ENCODE data around the gene HOXD11.

DNA sequence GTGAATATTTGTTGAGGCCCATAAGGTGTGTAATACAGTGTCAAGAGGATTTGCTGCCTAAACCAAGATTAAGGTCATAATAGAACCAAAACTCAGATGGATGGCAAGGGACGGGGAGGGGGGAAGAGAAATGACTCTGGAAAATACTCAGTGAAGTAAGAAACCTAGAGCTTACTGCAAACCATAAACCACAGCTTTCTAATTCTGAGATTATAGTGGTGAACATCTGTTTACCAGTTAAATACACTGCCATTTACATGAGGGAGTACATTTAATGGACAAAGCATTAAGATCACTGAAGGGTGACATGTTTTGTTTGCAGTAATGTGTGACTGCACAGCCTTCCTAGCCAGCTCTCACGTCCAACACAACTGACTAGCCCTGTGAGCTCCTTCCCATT is 43.1 kb upstream of the HOXD11 start:
- TF ChIP-seq, protein P1, sequence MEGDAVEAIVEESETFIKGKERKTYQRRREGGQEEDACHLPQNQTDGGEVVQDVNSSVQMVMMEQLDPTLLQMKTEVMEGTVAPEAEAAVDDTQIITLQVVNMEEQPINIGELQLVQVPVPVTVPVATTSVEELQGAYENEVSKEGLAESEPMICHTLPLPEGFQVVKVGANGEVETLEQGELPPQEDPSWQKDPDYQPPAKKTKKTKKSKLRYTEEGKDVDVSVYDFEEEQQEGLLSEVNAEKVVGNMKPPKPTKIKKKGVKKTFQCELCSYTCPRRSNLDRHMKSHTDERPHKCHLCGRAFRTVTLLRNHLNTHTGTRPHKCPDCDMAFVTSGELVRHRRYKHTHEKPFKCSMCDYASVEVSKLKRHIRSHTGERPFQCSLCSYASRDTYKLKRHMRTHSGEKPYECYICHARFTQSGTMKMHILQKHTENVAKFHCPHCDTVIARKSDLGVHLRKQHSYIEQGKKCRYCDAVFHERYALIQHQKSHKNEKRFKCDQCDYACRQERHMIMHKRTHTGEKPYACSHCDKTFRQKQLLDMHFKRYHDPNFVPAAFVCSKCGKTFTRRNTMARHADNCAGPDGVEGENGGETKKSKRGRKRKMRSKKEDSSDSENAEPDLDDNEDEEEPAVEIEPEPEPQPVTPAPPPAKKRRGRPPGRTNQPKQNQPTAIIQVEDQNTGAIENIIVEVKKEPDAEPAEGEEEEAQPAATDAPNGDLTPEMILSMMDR (IDR thresholded peaks at IDR 0.05), result no peak
- TF ChIP-seq EZH2 (IDR thresholded peaks at IDR 0.05; ENCODE audit: borderline replicate concordance, insufficient read depth, low read depth, low read length, poor library complexity, severe bottlenecking), result no peak

Measured in B cell (primary cell).